ENCODE results near the gene FADS2.
A peak's percentile ranks its signal among the peaks of the same experiment; 100 is the strongest.

Gene FADS2

GRCh38 chr11:61791737-61792309, 36.3 kb upstream of the FADS2 start:
- peak overlapping the region; percentile 86 for H3K4me3 ChIP-seq (ENCODE audit: low read depth, low read length)
- DNase-seq (ENCODE audit: low read depth), result no peak
- TF ChIP-seq, protein P1, sequence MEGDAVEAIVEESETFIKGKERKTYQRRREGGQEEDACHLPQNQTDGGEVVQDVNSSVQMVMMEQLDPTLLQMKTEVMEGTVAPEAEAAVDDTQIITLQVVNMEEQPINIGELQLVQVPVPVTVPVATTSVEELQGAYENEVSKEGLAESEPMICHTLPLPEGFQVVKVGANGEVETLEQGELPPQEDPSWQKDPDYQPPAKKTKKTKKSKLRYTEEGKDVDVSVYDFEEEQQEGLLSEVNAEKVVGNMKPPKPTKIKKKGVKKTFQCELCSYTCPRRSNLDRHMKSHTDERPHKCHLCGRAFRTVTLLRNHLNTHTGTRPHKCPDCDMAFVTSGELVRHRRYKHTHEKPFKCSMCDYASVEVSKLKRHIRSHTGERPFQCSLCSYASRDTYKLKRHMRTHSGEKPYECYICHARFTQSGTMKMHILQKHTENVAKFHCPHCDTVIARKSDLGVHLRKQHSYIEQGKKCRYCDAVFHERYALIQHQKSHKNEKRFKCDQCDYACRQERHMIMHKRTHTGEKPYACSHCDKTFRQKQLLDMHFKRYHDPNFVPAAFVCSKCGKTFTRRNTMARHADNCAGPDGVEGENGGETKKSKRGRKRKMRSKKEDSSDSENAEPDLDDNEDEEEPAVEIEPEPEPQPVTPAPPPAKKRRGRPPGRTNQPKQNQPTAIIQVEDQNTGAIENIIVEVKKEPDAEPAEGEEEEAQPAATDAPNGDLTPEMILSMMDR (IDR thresholded peaks at IDR 0.05; ENCODE audit: low read depth, low read length, missing control alignments), result no peak

GRCh38 chr11:61792310-61793082, 35.6 kb upstream of the FADS2 start, which contains the start of the genes FEN1 and TMEM258:
Gene FEN1 (plus strand): TSS chr11:61792911. CDS start chr11:61795362, 2,451 bp downstream.
Gene TMEM258 (minus strand): TSS chr11:61792599. CDS start chr11:61792558, 41 bp downstream.
- peak within 1 kb of the TSS; percentile 86 for H3K4me3 ChIP-seq (ENCODE audit: low read depth, low read length)
- DNase-seq (ENCODE audit: low read depth), result peak; percentile 86
- TF ChIP-seq, protein P1 (IDR thresholded peaks at IDR 0.05; ENCODE audit: low read depth, low read length, missing control alignments), result no peak

GRCh38 chr11:61793083-61793828, 34.8 kb upstream of the FADS2 start:
- TF ChIP-seq, protein P1 (IDR thresholded peaks at IDR 0.05; ENCODE audit: low read depth, low read length, missing control alignments), result no peak
- H3K4me3 ChIP-seq (ENCODE audit: low read depth, low read length), result peak overlapping the region; percentile 86
- DNase-seq (ENCODE audit: low read depth), result no peak

DNA sequence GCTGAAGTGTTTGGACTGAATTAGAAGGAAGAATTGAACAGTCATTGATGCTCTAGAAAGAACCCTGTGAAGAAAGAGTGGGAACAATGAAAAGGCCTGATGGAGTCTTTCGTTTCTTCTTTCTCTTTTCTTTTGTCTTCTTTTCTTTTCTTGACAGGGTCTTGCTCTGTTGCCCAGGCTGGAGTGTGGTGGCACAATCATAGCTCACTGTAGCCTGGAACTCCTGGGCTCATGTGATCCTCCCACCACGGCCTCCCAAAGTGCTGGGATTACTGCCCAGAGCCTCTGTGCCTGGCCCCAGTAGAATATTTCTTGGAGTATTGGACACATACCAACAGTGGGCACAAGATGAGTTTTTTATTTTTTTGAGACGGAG, 34.3 kb upstream of the FADS2 start:
- DNase-seq (ENCODE audit: low read depth), result no peak
- peak overlapping the region; percentile 86 for H3K4me3 ChIP-seq (ENCODE audit: low read depth, low read length)
- TF ChIP-seq, protein P1 (IDR thresholded peaks at IDR 0.05; ENCODE audit: low read depth, low read length, missing control alignments), result no peak

DNA sequence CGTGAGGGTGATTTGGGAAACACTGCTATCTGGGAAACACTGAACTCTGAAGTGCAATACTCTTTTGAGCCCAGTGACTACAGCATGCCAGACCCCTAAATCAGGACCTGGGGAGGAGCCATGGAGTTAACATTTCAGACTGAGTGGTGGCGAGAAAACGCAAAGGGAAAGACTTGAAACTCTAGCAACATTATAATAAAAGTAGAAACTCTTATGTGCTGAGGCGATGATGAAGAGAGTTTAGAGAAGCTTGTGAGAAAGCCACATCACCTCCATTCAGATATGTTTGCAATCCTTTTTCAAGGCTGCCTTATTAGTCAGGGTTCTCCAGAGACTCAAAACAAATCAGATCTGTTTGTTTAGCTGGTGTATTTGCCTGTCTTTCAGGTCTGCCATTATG, 33.5 kb upstream of the FADS2 start:
- H3K4me3 ChIP-seq (ENCODE audit: low read depth, low read length), result no peak overlapping the region; the same call in 1 of the 2 replicates
- TF ChIP-seq, protein P1 (IDR thresholded peaks at IDR 0.05; ENCODE audit: low read depth, low read length, missing control alignments), result no peak
- DNase-seq (ENCODE audit: low read depth), result no peak

DNA sequence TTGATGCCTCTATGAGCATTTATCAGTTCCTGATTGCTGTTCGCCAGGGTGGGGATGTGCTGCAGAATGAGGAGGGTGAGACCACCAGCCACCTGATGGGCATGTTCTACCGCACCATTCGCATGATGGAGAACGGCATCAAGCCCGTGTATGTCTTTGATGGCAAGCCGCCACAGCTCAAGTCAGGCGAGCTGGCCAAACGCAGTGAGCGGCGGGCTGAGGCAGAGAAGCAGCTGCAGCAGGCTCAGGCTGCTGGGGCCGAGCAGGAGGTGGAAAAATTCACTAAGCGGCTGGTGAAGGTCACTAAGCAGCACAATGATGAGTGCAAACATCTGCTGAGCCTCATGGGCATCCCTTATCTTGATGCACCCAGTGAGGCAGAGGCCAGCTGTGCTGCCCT, 32.6 kb upstream of the FADS2 start:
- no peak for DNase-seq (ENCODE audit: low read depth)
- H3K4me3 ChIP-seq (ENCODE audit: low read depth, low read length), result no peak overlapping the region
- TF ChIP-seq, protein P1 (IDR thresholded peaks at IDR 0.05; ENCODE audit: low read depth, low read length, missing control alignments), result no peak
